Left cardiac atrium (tissue), 4 donors: Measurements from ENCODE around the gene DMBX1. TPM values are rescaled to one million over a fixed set of nuclear protein-coding genes. Genes with fewer than 3 reads are reported as not detected.

Experiments used
- ATAC-seq, 2 donors: fragments of 200-7000 bp; cut with Tn5 transposase; one replicate each; pipeline ENCODE4 v1.9.1; 2020; ENCODE audit warnings: mild to moderate bottlenecking in 2 of 2, moderate library complexity in 2 of 2
- DNase-seq: peaks from one replicate; pipeline ENCODE4 v3.0.0-alpha.2; 2020
- intact Hi-C, 2 donors: fragments of 100-400 bp; cut with DNase I; formaldehyde crosslinking; loops; one replicate each; pipeline versions ENCODE4 v1.14.1 to v1.15.1; 2022 to 2023
- total RNA-seq, 2 donors: library from RNA; stranded (reverse); fragmentation: NEBNext Ultra II Directional; extraction: Animal tissue kit (Norgen Biotek cat#: 25700); gene quantifications; one replicate each; pipeline ENCODE4 v1.2.1, GENCODE V29; 2021
- donor health status: DM: no; HTN: yes; CAD: no.
- donor health status: DM: no; HTN: yes; CAD: no; lungs with severe emphysema.
- donor health status: DM: yes; HTN: yes; CAD: no.
- donor health status: Dilated cardiomyopathy.

DMBX1 gene
- total RNA-seq, 2 donors from 2014 or later = not detected

DNA sequence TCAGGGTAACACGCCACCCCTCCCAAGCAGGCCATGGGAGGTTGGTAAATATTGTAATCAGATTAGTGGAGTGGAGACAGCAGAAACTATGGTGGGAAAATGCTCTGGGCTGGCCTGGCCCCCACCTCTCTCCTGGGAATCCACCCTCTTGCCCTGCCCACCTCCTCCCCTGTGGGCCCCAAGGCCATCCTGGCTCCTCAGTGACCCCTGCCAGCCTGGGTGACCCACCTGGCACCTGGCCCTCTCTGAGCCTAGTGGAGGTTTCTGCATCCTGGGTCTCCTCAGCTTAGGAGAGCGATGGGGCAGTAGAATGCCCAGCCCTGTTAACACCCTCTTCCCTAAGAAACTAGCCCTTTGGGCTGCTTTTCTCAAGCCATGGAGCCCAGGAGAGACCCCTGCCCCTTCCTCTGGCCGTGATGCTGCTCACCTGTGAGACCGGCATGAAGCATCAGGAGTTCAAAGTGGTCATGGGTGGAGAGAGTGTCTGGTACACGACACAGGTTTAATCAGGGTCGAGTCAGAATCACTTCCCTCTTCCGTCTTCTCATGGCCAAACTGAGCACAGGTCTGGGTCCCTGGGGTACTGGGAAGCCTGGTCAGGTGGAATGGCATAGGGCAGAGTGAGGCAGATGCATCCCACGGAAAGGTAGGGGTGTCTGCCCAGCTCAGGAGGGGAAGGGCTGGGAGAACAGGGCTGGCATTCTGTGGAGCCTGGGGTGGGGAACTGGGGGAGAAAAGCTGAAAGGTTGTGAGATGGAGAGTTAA lies 10.7 kb upstream of the DMBX1 start:
- intact Hi-C loops = loop anchor here in 1 of 2 donors (5.0 kb wide), 1 partner anchor 48 kb away; no protein-coding TSS in a partner anchor
- DNase-seq = no peak
- no peak for ATAC-seq

GRCh38 chr1:46479744-46480350 lies 9.8 kb upstream of the DMBX1 start:
- ATAC-seq (no peak), DNase-seq (no peak)
- intact Hi-C loops = loop anchor here in 1 of 2 donors (5.0 kb wide), 1 partner anchor 47 kb away; no protein-coding TSS in a partner anchor

GRCh38 chr1:46480959-46481646 lies 8.5 kb upstream of the DMBX1 start:
- intact Hi-C loops = no loop called here
- ATAC-seq = no peak
- DNase-seq = no peak

DNA sequence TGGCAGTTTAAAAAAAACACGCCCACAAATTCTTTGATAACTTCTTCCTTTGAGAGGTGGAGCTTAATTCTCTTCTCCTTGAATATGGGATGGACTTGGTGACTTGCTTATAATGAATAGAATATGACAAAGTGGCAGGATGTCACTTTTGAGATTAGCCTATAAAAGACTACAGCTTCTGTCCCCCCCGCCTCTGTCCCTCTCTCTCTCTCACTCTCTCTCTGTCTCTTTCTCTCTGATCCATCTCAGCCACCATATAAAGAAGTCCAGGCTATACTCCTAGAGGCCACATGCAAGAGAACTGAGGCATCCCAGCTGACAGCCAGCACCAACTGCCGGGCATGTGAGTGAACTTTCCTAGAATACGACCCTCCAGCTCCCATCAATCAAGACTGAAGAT lies 7.7 kb upstream of the DMBX1 start:
- ATAC-seq = no peak
- intact Hi-C loops = no loop called here
- no peak for DNase-seq

- no peak for ATAC-seq
- intact Hi-C loops = no loop called here
- no peak for DNase-seq
Measured at GRCh38 chr1:46483589-46483988, 6.0 kb upstream of the DMBX1 start.

DNA sequence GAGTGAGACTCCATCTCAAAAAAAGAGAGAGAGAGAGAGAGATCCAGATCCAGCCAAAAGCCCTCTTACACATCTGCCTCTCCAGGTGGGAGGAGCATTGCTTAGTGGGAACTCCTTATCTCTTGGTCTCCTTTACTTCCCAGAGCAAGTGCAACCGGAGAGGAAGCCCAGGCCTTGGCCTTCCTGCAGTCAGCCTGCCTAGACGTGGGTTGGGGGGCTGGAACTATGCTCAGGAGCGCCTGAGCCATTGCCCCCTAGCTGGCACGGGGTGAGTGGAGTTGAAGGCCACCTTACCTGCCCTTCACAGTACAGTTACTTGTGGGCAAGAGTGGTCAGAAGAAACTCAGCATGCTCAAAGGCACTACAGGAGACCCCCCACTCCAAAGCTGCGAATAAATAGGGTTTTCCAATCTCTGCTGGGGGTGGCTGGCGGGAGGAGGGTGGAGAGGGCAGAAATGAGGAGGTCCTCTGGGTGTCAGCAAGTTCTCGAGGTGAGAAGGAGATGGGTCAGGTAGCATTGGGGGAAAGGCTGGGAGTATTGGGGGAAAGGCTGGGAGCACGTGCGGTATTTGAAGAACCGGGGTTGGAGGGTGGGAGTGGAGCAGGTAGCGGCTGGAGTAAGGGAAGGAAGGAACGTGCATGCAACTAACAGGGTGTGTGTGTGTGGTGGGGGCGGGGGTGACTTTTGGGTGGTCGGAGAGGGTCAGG lies 4.7 kb upstream of the DMBX1 start:
- ATAC-seq = no peak
- intact Hi-C loops = no loop called here
- DNase-seq = no peak

GRCh38 chr1:46485564-46486431 lies 3.8 kb upstream of the DMBX1 start:
- intact Hi-C loops = no loop called here
- DNase-seq (no peak), ATAC-seq (no peak)

- ATAC-seq = no peak
- intact Hi-C loops = no loop called here
- DNase-seq = no peak
Measured at GRCh38 chr1:46486432-46487015, 3.1 kb upstream of the DMBX1 start.

DNA sequence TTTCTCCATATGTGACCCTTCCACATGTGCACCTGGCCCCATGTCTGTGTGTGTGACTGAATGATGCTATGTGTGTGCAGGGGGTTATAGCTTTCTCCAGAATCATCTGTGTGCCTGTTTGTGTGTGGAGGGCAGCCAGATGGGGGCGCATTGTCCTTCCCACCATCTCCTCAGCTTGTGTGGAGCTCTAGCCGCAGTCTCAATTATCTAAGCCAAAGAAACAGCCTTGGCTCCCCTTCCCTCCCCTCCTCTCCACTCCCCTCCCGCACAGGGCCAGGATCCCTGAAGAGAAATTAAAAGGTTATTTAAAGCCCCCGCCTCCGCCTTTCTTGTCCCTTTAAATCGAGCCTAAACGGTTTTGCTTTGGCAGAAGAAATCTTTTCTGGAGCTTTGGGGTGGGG lies 1.8 kb upstream of the DMBX1 start:
- ATAC-seq = no peak
- intact Hi-C loops = no loop called here
- no peak for DNase-seq

- intact Hi-C loops = no loop called here
- no peak for DNase-seq
- ATAC-seq = no peak
Measured at GRCh38 chr1:46488343-46489168, 1.1 kb upstream of the DMBX1 start.

GRCh38 chr1:46489169-46489637 lies 433 bp upstream of the DMBX1 start:
- DNase-seq (no peak), ATAC-seq (peak in 1 of 2 donors; percentile 4)
- intact Hi-C loops = no loop called here

GRCh38 chr1:46490406-46490655 lies 695 bp downstream of the DMBX1 start:
- ATAC-seq = no peak
- no peak for DNase-seq
- intact Hi-C loops = no loop called here

- DNase-seq (no peak), ATAC-seq (no peak)
- intact Hi-C loops = no loop called here
Measured at GRCh38 chr1:46490656-46491442, 1.2 kb downstream of the DMBX1 start.

DNA sequence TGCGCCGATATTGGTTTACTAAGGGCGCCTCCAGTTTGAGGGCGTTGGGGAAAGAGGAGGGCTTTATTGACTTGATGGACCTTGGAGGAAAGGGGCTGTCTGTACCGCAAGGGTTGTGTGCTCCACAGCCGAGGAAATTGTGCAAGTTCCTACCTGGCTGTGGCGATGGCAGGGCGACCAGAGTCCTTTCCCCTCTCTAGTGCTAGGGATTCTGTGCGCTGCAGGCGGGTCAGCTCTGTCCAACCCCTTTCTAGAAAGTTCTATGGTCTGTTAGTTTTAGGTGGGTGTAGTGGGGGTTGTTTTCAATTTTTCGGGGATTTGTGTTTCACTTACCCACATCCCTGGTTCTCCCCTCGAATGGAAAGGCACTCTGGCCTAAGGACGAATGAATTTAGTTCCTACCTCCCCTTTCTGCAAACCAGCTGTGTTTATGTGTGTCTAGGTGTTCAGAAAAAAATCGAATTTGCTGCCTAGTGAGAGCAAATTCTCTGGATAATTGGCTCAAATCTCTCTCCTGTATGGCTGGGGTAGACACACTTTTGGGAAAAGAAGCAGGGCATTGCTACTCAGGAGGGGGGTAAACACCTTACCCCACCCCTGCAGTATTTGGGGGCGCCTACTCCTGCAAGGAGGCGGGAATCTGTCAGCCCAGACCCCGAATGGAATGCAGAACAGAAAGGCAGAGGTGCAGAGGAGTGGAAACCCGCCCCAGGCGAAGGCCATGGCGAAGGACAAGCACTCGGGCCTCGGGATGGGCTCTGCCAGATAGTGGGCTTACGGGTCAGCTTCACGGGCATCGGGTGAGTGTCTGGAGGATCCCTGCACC lies 2.0 kb downstream of the DMBX1 start:
- no peak for DNase-seq
- ATAC-seq = no peak
- intact Hi-C loops = no loop called here

DNA sequence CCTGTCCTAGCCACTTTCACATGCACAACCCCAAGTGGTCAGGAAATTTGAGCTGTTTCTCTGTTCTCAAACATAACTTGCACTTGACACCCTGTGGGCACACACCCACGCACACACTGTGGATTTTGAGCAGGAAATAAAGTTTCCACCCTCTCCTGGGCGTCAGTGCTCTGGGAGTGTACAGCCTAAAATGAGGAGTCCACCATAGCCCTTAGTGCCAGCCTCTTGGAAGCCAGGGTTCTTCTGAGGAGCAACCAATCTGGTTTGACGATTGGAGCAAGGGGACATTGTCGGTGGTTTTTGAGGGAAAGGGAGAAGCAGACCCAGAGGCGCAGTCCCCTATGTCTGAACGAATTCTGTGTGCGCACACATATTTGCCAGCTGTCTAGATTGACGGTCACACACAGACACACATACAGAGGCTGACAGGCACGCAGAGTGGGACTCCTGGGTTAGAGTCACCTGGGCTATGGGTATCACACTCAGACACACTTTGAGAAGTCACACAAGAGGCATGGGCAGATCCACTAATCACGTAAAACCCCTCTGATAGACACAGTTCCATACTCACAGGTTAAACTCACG lies 2.7 kb downstream of the DMBX1 start:
- ATAC-seq (no peak), DNase-seq (no peak)
- intact Hi-C loops = no loop called here

DNA sequence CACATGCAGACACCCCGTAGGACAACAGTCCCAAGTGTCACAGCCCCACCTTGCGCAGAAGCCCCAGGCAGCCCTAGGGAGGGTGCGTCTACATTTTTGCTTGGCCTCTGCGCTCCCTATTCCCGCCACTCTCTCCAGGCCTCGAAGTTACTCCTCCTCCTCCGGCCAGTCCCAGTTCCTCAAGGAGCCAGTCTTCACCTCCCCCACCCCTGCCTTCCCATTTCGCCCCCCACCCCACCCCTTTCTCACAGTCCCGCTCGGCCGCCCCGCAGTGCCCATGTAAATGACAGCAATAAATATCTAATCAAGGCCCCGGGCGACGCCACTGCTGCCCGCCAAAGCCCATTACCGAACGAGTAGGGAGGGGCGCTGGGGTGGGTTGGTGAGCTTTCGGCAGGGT lies 3.2 kb downstream of the DMBX1 start:
- DNase-seq = no peak
- intact Hi-C loops = no loop called here
- ATAC-seq = no peak
